Kidney tubule cell (primary cell): Measurements from ENCODE around the gene VIPAS39.

Experiments used
- DNase-seq: peaks from one replicate; pipeline ENCODE4 v3.0.0-alpha.2; 2018; ENCODE audit warnings: low spot score

Gene VIPAS39

DNA sequence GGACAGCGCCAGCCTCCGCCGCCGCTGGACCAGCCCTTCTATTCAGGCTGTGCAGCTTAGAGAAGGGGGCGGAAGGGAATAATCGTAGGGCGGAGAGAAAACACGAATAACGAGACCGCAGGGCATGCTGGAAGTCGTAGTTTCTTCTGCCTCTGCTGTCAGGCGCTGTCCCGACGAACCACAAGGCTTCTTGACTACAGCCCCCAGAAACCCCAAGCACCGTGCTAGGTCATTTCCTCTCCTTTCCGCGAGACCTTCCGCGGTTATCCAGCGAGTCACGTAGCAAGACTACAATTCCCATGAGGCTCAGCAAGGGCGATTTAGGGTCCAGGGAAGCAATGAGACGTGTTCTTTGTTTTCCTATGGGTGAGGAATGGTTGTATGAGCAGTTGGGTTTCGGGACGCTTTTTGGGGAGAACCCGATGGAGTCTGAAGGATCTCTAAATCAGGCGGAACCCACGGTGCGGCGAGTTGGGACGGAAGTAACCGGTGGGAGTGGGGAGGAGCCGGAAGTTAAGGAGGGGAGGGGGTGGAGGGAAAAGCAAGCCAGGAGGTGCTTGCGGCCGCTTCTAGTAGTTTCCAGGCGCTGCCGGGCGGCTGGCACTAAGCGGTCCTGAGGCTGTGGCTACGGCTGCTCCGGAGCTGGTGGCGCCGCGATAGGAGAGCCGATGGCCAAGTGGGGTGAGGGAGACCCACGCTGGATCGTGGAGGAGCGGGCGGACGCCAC lies at the start of gene VIPAS39, which contains the start of gene AHSA1:
Gene VIPAS39, minus strand, starts transcription at position 80 of the 727 bp plus-strand sequence. CDS start 3,499 bp downstream, outside the sequence.
Gene AHSA1, plus strand, starts transcription at position 572 of the 727 bp plus-strand sequence. Its CDS starts 97 bp downstream, at position 669.
- peak; percentile 99 for DNase-seq

DNA sequence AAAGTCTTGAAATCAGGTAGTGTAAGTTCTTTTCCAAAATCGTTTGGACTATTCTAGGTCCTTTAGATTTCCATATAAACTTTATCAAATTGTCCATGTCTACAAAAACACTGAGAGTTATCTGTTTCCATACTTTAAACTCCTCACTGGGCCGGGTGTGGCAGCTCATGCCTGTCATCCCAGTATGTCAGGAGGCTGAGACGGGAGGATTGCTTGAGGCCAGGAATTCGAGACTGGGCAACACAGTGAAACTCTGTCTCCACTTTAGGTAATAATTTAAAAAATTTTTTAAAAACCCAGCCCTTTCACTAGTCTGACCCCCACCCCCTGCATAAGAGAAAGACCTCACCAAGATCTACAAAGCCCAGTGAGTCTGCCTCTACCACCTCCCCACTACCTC lies 47.6 kb upstream of the VIPAS39 start:
- no peak for DNase-seq

DNA sequence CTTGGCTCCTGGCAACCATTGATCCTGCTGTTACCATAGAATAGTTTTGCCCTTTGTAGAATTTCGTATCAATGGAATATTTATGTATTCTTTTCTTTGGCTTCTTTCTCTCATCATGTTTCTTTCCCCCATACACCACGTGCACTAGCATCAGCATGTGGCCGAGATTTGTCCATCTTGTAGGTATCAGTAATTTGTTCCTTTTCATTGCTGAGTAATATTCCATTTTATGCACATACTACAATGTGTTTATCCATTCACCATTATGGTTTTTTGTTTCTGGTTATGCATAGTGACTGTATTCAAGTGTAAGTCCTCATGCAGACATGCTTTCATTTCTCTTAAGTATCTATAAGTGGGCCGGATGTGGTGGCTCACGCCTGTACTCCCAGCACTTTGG lies 45.7 kb upstream of the VIPAS39 start:
- DNase-seq, result no peak

DNA sequence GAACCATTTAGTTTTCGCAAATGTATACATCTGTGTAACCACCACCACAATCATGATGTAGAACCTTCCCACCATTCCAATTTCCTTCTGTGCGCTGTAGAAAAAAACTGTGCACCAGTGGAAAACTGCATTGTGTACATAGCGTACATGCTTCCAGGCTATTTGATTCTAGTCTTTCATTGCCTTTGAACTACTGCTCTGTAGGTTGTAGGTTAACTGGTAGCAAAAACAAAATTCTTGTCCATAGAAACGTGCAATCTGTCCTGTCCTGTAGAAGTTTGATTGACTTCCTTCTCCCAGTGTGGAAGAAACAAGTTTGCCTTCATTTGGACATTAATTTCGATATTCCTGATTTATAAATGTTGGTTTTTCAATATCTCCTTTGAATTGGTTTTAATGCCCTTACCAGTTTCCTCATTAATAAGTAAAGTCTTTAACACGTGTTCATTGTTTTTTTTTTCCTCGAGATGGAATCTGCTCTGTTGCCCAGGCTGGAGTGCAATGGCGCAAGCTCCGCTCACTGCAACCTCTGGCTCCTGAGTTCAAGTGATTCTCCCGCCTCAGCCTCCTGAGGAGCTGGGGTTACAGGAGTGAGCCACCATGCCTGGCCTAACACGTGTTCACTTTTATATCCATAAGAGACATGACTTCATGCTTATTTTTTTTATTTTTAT lies 44.8 kb upstream of the VIPAS39 start:
- no peak for DNase-seq

DNA sequence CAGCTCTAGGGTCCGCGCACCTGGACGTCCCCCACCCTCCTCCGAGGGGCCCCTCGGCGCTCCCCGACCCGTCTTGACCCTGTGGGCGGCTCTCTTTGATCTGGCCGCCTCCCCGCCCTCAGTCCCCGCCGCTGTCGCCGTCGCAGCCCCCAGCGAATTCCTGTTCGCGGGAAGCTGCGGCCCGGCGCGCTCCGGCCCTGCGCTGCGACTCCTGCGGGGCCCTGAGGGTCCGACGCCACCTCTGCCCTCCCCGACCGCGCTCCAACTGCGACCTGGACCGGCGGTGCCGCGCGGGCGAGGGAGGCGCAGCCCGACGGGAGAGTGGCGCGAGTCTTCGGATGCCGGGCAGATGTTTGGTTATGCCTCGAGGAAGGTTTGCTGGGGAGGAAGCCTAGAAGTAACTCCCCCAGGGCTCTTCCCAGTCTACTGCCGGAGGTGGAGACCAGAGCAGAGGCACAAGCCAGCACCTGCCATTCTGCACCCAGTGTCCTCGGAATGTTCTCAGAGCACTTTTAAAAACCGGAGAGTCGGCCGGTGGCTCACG lies 41.7 kb upstream of the VIPAS39 start:
- DNase-seq, result no peak

DNA sequence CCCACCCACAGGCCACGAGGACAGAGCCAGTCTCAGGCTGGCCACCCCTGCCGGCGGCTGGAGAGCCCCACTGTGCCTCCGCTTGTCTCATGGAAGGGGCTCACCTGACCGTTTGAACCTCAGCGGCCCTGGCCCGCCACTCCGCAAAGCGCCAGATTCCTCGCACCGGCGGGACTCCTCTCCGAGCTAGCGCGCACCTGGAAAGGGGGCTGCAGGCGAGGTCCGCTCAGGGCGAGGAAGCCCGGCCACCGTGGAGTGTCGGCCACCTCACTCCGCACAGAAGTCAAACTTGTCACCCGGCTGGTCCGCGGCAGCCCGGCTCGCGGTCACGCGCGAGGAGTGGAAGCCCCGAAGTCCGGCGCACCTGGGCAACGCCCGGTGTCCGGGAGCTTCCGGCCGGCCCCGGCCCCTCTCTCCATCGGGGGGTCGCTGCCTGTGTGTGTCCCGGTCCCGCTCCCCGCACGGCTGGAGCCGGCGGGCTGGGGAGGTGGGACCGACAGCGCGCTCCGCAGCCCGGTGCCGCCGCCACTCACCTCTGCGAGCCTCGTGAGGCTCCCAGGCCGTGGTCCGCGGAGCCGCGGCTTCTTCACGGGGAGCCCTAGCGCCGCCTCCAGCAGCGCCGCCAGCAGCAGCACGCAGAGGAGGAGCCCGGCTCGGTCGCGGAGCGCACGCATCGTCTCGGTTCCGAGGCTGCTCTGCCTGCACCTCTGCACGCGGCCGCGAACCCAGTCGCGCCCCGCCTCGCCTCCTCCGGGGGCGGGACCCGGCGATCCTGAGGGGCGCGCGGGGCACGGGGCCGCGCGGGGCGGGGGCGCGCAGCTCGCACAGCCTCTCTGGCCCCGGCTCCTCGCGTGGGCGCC lies 40.9 kb upstream of the VIPAS39 start, which contains the start of gene ISM2:
Gene ISM2, minus strand, starts transcription at position 697 of the 860 bp plus-strand sequence. Its CDS starts 23 bp downstream, at position 674.
- peak; percentile 51 for DNase-seq

DNA sequence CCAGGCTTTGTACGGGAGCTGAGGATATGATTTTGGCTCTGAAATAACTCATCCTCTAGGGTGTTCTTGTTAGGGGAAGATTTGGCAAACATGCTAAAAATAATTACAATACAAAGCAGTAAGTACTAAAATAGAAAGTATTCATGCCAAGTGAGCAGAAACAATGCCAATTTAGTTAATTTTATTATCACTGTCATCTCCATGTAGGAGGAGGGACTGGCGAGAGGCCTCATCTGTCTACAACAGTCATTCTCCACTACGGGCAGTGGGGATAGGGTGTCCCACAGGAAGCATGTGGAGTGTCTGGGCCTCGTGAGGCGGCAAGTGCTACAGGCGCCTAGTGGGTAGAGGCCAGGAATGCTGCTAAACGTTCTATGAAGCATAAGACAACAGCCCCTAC lies 37.9 kb upstream of the VIPAS39 start:
- no peak for DNase-seq

DNA sequence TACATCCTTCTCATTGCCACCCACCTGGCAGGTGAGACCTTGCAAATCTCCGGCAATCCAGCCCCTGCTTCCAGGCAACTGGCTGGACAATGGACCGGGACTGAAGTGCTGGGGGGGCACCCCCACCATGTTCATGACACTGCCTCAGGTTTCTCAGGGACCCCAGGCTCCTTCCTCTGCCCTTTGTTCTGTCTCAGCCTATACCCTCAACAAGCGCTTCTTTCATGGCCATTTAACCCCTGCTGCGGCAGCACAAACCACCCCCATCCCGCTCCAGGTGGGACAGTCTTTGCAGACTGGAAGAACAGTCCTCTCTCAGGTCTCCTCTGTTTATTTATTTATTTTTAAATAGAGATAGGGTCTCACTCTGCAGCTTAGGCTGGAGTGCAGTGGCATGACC lies 33.7 kb upstream of the VIPAS39 start:
- no peak for DNase-seq

DNA sequence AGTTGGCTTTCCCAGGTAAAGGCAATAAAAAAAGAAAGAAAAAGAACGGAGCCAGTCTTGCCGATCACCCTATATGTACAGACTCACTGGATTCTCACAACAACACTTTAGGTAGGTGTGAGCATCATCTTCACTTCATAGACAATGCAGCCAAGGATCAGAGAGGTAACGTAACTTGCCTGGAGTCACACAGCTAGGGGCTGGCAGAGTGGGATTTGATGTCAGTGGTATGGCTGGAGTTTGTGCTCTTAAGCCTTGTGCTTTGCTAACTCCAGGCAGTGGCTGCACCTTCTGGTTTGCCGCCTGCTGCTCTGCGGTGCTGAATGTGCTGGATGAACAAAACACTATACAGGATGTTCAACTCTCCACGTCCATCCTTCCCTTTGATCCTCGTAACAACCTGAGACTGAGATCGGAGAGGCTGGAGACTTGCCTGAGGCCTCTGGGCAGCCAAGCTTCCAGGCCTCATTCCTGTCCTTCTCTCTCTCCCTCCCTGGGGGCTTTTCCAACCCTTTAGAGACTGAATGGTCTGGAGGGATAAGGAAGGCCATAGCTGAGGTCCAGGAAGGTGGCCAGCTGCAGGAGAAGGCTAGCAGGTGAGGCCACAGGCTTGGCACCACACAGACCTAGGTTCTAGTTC lies 33.1 kb upstream of the VIPAS39 start:
- no peak for DNase-seq

DNA sequence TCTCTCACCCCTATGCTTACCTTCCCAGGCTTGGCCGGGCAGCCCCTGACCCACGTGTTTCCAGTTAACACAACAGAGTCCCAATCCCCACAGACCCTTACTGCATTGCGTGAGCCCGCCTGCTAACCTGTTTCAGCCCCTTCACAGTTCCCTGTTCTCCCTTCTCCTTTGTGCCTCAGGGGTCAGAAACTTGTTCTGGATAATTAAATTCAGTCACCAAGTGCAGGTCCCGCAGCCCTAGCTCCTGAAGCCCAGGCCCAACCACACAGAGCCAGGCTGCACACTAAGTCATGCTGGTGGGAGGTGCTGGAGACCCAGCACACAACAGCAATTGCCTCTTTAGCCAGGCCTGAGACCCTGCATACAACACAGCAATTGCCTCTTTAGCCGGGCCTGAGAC lies 31.6 kb upstream of the VIPAS39 start:
- no peak for DNase-seq

DNA sequence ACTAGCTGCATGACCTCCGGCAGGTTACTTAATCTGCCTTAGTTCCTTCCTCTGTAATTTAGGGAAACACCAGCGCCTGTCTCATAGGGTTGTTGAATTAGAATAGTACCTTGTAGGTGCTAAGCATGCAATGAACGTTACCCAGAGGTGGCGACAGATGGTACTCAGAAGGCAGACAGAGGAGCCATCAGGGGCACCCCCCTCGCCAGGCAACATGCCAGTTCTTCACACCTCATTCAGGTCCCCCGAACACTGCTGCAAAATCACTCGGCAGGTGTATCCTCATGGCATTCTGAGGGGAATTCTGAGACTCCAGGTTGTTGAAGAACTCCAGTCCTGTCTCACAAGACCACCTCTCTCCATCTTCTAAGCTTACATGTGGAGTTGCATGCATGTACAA lies 31.2 kb upstream of the VIPAS39 start:
- DNase-seq, result no peak

DNA sequence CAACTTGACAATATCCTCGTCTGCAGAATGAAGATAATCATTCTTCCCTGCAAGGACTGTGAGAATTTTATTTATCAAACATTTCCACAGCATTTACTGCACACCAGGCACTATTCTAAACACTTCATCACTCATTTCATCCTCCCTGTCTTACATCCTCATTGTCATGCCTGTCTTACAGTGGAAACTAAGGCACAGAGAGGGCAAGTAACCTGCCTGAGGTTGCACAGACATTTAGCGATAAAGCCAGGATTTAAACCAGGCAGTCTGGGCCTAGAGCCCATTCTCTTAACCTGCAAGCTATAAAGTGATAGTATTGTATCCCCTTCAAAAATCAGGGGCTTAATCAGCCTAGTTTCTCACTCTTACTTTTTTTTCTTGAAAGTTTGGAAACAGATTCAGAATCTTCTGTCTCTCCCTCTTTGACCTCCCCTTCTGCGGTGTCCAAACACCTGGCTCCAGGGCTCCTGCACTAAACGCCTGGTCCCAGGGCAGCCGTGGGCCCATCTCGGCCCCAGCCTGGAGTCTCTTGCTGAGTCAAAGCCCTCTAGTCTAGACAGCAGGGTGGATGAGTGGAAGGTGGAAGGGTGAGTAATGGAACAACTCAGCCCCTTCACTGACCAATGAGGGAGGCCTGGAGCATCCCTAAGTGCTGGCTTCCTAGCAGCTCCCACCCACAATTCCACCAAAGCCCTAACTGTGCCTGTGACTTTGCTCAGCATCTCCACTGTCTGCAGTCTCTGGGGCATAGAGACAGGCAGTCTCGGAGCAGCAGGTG lies 28.7 kb upstream of the VIPAS39 start:
- peak; percentile 90 for DNase-seq

DNA sequence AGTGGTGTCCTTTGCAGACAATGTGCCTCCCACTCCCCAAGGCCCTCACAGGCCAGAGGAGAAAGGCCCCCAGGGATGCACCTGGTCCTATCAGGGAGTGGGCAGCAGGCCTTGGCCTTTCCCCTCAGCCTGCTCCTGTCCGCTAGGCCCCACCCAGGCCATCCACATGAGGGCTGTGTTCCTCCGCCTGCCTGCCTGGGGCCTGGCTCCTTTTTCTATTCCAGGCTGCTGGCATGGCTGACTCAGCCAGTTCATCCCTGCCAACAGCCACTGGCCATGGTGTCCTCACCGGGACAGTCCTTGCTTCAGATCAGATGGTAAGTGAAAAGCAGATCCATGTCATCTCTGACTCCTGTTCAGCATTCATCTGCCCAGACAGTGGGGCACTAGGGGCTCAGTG lies 27.9 kb upstream of the VIPAS39 start:
- peak; percentile 43 for DNase-seq

DNA sequence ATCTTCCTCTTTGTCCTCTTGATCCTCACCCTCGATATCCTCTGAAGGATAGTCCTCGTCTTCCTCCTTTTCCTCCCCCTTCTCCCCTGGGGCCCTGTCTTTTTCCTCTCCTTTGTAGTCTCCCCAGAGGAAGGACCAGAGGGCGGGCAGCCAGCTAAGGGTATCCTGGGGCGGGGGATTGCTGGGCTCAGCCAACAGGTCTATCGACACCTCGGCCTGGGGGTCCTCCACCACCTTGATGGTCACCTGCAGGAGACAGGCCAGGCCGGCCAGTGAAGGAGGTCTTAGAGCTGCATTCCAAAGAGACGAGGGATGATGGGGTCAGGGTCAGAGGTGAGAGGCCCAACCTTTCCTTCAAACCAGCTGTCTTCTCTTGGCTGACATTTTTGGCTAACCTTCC lies 25.0 kb upstream of the VIPAS39 start:
- no peak for DNase-seq

DNA sequence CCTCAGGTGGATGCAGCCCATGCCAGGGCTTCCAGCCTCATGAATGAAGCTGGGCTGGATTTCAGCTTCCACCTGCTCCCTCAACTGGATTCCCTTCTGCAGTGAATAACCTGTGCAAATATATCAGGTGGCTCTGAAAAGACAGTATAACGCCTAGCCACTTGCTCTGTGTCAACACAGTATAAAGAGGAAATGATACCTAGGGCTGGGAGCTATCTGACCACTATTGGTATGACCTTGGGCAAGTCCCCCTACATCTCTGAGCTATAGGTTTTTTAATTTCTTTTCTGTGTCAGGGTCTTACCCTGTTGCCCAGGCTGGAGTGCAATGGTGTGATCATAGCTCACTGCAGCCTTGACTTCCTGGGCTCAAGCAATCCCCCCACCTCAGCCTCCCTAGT lies 21.4 kb upstream of the VIPAS39 start:
- no peak for DNase-seq

DNA sequence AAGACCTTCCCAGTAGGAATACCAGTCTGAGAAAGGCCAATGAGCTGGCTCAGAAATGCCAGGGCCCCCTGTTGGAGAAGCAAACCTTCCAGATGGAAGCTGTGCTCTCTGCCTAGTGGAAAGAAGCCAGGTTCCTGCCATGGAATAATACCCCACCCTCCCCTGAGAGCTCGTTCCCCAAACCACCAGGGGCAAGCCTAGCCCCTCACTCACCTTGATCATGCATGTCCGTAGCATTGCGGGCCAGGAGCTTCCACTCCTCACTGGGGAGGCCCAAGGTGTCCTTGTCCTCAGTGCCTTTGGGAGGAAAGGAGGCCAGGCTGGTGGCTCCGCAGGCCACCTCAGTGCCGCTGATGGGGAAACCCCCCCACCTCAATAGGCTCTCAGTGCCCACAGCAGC lies 20.6 kb upstream of the VIPAS39 start:
- no peak for DNase-seq

DNA sequence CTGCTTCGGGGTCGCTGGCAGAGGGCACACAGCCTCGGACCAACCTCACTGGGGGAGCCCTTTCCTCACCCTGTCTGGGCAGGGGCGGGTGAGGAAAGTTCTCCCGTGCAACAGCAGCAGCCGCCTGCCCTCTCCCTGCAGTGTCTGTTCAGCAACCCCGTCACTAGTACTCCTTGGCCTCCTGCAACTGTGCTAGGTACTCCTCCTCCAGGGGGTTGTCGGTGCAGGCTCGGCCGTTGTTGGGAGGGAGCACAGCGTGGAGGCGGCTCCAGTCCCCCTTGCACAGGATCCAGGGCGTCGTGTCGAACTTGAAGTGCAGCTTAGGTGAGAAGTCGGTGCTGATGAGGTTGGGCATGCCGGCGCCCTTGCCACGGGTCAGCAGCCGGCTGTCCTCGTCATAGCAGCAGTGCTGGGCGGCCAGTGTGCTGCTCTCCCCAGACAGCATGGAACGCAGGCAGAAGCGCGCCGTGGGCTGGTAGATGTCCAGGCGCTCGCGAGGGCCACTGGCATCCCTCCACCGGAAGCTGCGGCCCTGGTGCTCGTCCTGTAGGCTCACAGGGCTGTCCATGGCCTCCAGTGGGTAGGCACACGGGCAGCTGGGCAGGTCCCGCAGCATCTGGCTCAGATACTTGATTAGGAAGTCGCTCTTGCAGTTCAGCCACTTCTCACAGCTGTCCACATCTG lies 18.2 kb upstream of the VIPAS39 start:
- no peak for DNase-seq

DNA sequence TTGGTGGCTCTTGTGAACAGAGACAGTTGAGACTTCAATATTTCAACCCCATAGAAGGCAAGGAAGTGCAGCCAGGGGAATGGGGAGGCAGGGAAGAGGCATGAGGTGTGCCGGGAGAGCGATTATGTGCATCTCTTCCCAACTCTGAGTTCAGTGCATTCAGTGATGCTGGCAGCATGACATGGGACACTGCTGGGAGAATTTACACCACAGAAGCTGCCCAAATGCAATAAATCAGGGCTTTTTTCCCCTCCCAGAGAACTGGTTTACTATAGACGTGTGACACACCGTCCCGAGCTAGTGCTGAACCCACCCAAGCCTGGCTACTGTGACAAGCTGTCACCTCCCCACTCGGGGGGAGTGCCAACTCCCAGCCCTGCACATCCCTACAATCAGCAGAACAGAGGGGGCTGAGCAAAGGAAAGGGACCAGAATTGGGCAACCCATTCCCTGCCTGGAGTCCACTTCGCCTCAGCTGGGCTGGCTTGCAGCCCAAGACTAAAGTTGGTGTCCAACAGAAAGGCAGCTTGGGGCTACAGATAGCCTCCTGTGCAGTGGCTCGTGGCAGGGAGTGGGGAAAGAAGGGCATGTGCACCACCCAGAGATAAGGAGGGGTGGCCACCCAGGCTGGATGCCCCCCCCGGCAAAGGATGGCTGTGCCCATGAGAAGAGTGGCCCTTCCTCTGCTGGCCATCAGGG lies 17.2 kb upstream of the VIPAS39 start:
- no peak for DNase-seq

DNA sequence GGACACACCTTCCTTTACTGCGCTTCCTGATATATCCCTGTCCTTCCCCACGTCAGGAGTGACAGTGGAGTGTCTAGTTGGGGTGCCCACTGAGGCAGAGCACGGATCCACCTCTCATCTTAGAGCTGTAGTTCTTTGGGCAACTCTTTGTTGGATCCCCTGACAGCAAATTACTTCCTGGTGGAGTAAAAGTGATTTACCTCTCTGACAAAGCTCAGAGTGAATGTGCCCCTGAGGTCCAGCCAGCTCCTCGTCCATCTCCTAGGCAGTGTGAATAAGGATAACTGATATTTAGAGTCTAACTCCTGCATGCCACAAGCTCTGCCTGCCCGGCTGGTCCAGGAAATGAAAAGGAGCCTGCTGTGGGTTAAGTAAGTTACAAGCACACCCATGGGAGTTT lies 16.5 kb upstream of the VIPAS39 start:
- DNase-seq, result no peak
